ENCODE data around the gene CHD1.
A peak's percentile ranks its signal among the peaks of the same experiment; 100 is the strongest.

Gene CHD1

DNA sequence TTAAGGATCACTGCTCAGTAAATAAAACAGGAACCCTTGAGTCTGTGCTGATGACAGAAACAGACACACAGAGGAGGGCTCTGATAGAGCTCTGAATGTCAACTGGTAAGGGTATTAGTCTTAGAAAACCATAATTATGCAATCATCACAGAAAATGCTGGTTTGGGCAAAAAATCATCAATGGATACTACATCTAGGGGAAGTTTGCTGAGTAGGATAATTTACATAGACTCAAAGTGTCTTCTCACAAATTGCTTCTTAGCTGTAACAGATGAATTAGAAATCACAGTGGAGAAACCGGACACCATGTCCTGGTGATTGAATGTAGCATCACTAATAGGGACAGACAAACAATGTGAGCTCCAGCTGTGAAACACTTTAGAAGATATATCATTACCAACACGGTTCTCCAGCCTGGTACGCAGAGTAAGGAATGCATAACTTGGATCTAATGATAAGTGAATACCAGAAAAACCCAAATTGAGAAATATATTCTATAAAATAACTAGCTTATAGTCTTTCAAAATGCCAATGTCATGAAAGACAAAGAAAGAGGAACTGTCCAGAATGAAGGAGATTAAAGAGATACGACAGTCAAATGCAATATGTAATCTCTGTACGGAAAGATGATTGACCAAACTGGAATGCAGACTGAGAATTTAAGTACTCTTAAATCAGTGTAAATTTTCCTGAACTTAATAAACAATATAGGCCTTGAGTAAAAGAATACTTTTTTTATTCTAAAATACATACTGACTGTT, 17.3 kb downstream of the CHD1 start:
- H3K27ac ChIP-seq, result peak overlapping the region; percentile 26; the same call in 1 of the 2 replicates
- no peak overlapping the region for H3K4me3 ChIP-seq
- no peak for DNase-seq (ENCODE audit: low read depth, low spot score)
- no peaks in the 10 kb centered on the region for H3K9me3 ChIP-seq (ENCODE audit: low read depth, low read length)
- peaks cover 64% of the 10 kb centered on the region for H3K36me3 ChIP-seq (ENCODE audit: insufficient read depth, low read length)
- TF ChIP-seq FOXP2 (optimal IDR thresholded peaks at IDR 0.05; ENCODE audit: control extremely low read depth, extremely low read length, insufficient read depth), result no peak
- TF ChIP-seq POLR2AphosphoS5 (IDR thresholded peaks at IDR 0.05; ENCODE audit: borderline replicate concordance, low read depth, low read length), result no peak
- no peak for TF ChIP-seq EZH2 (IDR thresholded peaks at IDR 0.05)
- no peak overlapping the region for H3K9ac ChIP-seq (ENCODE audit: insufficient read length)

DNA sequence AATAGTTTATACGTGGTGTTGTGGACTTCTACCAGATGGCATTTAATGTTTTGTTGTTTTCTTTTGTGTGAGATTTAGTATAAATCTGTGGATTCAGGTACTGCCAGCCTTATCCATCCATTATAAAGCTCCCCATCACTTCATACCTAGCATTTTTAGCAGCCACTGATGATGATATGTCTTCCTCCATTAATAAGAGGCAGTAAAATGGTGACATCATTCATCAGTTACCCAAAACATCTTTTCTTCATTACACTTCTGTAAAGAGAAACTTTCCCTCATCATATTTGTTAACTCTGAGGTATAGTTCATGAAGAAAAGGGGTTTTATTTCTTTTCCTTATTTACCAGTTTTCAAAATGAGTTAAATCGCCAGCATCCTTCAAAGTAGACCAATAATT, 19.4 kb downstream of the CHD1 start:
- TF ChIP-seq EZH2 (IDR thresholded peaks at IDR 0.05) (no peak), FOXP2 (optimal IDR thresholded peaks at IDR 0.05; ENCODE audit: control extremely low read depth, extremely low read length, insufficient read depth) (no peak), POLR2AphosphoS5 (IDR thresholded peaks at IDR 0.05; ENCODE audit: borderline replicate concordance, low read depth, low read length) (no peak)
- peaks cover 63% of the 10 kb centered on the region for H3K36me3 ChIP-seq (ENCODE audit: insufficient read depth, low read length)
- H3K9ac ChIP-seq (ENCODE audit: insufficient read length), result no peak overlapping the region

DNA sequence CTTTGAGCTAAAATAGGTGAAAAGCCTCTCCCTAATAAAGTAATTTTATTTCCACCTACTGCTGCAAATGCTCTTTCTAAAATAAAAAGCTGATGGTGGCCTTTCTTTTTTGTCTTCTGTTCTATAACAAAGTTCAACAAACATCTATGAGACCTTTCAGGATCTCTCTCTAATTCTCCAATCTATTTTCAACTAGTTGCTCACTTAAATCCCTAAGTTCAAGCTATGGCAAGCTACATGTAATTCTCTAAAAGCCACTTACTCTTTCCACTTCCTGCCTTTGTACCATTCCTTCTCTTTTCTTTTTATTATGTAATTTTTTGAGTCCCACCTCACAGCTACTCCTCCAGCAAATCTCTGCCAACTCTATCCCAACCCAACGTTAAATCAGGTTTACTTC, 20.9 kb downstream of the CHD1 start:
- DNase-seq (ENCODE audit: low read depth, low spot score), result no peak
- Histone ChIP-seq H3K9me3 (ENCODE audit: low read depth, low read length) (no peaks in the 10 kb centered on the region), H3K4me3 (no peak overlapping the region), H3K36me3 (ENCODE audit: insufficient read depth, low read length) (peaks cover 66% of the 10 kb centered on the region), H3K9ac (ENCODE audit: insufficient read length) (no peak overlapping the region), H3K27ac (peak overlapping the region; percentile 7)
- TF ChIP-seq POLR2AphosphoS5 (IDR thresholded peaks at IDR 0.05; ENCODE audit: borderline replicate concordance, low read depth, low read length), result no peak
- TF ChIP-seq EZH2 (IDR thresholded peaks at IDR 0.05), result no peak
- TF ChIP-seq FOXP2 (optimal IDR thresholded peaks at IDR 0.05; ENCODE audit: control extremely low read depth, extremely low read length, insufficient read depth), result no peak

More for the DNA sequence above, 19.4 kb downstream of the CHD1 start:
- DNase-seq (ENCODE audit: low read depth, low spot score), result no peak
- Histone ChIP-seq H3K27ac (no peak overlapping the region), H3K9me3 (ENCODE audit: low read depth, low read length) (no peaks in the 10 kb centered on the region), H3K4me3 (no peak overlapping the region)

DNA sequence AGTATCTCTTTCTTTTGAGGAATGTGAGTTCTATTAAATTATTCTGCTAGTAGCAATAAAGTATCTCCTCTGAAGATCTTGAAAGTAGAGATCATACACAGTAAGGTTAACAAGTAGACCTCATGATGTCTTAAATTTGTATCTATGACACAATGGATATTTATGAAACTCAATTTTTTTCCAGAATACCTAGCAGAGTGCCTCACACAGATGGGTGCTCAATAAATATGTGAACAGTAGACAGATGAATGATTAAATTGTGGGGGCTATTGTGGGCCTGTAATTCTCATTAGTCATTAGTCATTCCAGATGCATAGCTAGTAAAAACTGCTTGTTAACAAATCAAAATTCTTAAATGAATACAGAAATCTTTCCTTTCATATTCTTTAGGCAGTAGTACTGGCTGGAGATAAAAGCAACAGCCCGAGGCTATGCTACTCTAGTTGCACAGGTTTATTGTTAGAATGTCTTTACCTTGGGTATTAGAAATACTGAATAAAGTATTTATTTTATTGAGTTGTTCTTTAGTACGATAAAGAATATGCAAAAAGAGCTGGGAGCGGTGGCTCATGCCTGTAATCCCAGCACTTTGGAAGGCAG, 22.0 kb downstream of the CHD1 start:
- no peak overlapping the region for H3K9ac ChIP-seq (ENCODE audit: insufficient read length)
- peak overlapping the region; percentile 56 for H3K27ac ChIP-seq
- no peak for TF ChIP-seq POLR2AphosphoS5 (IDR thresholded peaks at IDR 0.05; ENCODE audit: borderline replicate concordance, low read depth, low read length)
- no peak for TF ChIP-seq FOXP2 (optimal IDR thresholded peaks at IDR 0.05; ENCODE audit: control extremely low read depth, extremely low read length, insufficient read depth)
- TF ChIP-seq EZH2 (IDR thresholded peaks at IDR 0.05), result no peak

DNA sequence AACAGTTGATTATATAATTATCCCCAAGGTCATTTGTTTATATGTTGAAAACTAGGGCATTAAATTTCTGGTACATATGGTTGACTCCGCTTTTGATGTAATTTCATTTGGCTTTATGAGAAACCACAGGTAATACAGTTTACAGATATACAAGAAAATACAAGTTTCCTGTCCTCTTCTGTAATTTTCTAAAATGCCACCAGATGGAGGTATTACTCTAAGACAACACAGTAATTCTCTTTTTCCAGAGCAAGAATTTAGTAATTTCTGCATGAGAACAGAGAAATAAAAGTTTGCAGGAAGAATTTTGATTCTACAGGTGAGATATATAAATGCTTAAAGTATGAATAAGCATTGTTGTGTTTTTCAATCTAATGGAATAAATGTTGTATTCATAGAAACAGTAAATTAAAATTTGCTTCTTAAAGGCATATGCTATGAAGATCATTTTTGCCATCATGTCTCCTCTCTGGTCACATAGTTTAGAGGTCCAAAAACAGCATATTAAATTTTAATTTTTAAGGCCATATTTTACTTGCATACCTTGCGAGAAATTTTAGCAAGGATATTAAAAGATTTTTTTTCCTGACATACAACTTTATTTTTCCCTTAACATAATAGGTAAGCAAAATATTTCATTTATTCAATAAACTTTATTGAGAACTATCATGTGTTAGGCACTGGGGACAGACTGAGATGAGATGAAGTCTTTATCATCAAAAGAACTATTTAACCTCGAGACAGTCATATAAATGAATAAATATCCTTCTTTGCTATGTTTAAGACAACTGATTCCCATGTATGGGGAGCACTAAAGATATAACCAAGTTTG, 22.7 kb downstream of the CHD1 start:
- Histone ChIP-seq H3K4me3 (no peak overlapping the region), H3K9me3 (ENCODE audit: low read depth, low read length) (no peaks in the 10 kb centered on the region), H3K27ac (peak overlapping the region; percentile 56; the same call in 1 of the 2 replicates), H3K36me3 (ENCODE audit: insufficient read depth, low read length) (peaks cover 70% of the 10 kb centered on the region), H3K9ac (ENCODE audit: insufficient read length) (no peak overlapping the region)
- DNase-seq (ENCODE audit: low read depth, low spot score), result no peak
- no peak for TF ChIP-seq EZH2 (IDR thresholded peaks at IDR 0.05)
- no peak for TF ChIP-seq FOXP2 (optimal IDR thresholded peaks at IDR 0.05; ENCODE audit: control extremely low read depth, extremely low read length, insufficient read depth)
- no peak for TF ChIP-seq POLR2AphosphoS5 (IDR thresholded peaks at IDR 0.05; ENCODE audit: borderline replicate concordance, low read depth, low read length)

More for the DNA sequence above, 22.0 kb downstream of the CHD1 start:
- no peaks in the 10 kb centered on the region for H3K9me3 ChIP-seq (ENCODE audit: low read depth, low read length)
- peaks cover 69% of the 10 kb centered on the region for H3K36me3 ChIP-seq (ENCODE audit: insufficient read depth, low read length)
- DNase-seq (ENCODE audit: low read depth, low spot score), result no peak
- no peak overlapping the region for H3K4me3 ChIP-seq

DNA sequence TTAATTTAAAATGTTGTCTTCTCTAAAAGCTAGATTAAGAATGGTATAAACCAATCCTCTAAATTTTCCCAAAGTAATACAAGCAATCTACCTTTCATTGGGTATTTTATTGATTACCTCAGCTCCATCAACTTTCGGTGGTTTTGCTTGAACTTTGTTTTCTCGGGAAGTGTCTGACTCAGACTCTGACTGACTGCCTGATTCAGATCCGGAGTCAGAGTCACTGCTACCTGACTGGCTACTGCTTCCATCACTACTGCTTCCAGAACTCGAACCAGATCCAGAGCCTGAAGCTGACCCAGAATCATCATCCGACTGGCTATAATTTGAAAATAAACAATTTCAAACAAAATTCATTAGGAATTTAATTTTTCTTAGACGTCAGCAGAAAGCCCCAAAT, 24.0 kb downstream of the CHD1 start:
- H3K27ac ChIP-seq, result no peak overlapping the region
- no peaks in the 10 kb centered on the region for H3K9me3 ChIP-seq (ENCODE audit: low read depth, low read length)
- no peak overlapping the region for H3K9ac ChIP-seq (ENCODE audit: insufficient read length)
- H3K36me3 ChIP-seq (ENCODE audit: insufficient read depth, low read length), result peaks cover 72% of the 10 kb centered on the region
- H3K4me3 ChIP-seq, result no peak overlapping the region
- no peak for TF ChIP-seq EZH2 (IDR thresholded peaks at IDR 0.05)
- no peak for TF ChIP-seq POLR2AphosphoS5 (IDR thresholded peaks at IDR 0.05; ENCODE audit: borderline replicate concordance, low read depth, low read length)
- no peak for TF ChIP-seq FOXP2 (optimal IDR thresholded peaks at IDR 0.05; ENCODE audit: control extremely low read depth, extremely low read length, insufficient read depth)
- no peak for DNase-seq (ENCODE audit: low read depth, low spot score)

DNA sequence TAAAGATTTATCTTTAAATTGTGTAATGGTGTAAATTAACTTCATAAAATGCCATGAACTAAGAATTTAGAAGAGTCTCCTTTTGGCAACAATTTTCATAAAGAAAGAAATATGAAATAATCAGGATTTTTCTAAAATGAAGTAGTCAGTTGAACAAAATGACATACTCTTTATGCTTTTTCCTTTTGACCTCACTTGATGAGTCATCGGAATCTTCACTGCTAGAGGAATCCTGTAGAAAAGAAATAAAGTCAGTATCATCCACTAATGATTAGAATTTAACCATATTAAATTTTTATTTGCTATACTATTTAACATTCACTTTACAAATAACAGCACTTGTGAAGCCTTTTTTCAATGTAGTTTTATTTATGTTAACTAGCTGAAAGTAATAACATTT, 26.1 kb downstream of the CHD1 start:
- no peak overlapping the region for H3K4me3 ChIP-seq
- TF ChIP-seq EZH2 (IDR thresholded peaks at IDR 0.05), result no peak
- TF ChIP-seq FOXP2 (optimal IDR thresholded peaks at IDR 0.05; ENCODE audit: control extremely low read depth, extremely low read length, insufficient read depth), result no peak
- no peak for TF ChIP-seq POLR2AphosphoS5 (IDR thresholded peaks at IDR 0.05; ENCODE audit: borderline replicate concordance, low read depth, low read length)
- H3K27ac ChIP-seq, result peak overlapping the region; percentile 32; the same call in 1 of the 2 replicates
- no peak for DNase-seq (ENCODE audit: low read depth, low spot score)
- H3K9me3 ChIP-seq (ENCODE audit: low read depth, low read length), result no peaks in the 10 kb centered on the region
- H3K9ac ChIP-seq (ENCODE audit: insufficient read length), result no peak overlapping the region
- peaks cover 79% of the 10 kb centered on the region for H3K36me3 ChIP-seq (ENCODE audit: insufficient read depth, low read length)

DNA sequence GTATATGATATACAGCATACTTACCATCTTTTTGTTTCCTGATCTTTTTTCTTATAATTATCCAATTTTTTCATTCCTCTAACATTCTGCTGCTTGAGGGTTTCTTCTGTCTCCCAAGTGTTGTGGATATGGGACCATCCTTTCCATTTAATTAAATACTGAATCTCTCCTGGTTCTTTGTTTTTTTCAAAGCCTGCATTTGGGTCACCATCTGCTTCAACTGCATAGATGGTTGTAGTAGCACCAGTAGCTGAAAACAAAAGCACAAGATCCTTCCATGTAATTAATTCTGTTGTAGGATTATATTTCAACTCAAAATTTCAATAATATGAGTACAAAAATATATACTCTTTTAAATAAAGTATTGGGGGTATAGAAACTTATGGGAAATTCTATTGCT, 29.4 kb downstream of the CHD1 start:
- H3K4me3 ChIP-seq, result no peak overlapping the region
- TF ChIP-seq POLR2AphosphoS5 (IDR thresholded peaks at IDR 0.05; ENCODE audit: borderline replicate concordance, low read depth, low read length), result no peak
- no peak for TF ChIP-seq EZH2 (IDR thresholded peaks at IDR 0.05)
- no peak for TF ChIP-seq FOXP2 (optimal IDR thresholded peaks at IDR 0.05; ENCODE audit: control extremely low read depth, extremely low read length, insufficient read depth)
- no peak overlapping the region for H3K27ac ChIP-seq
- H3K9ac ChIP-seq (ENCODE audit: insufficient read length), result no peak overlapping the region
- no peaks in the 10 kb centered on the region for H3K9me3 ChIP-seq (ENCODE audit: low read depth, low read length)
- H3K36me3 ChIP-seq (ENCODE audit: insufficient read depth, low read length), result peaks cover 96% of the 10 kb centered on the region
- no peak for DNase-seq (ENCODE audit: low read depth, low spot score)

Measured in SK-N-MC (cell line).